IMR-90 (cell line): ENCODE measurements around the gene OSER1. TPM values are rescaled to one million over a fixed set of nuclear protein-coding genes. Genes with fewer than 3 reads are reported as not detected.

Source experiments
- ATAC-seq: fragments of 200-7000 bp; cut with Tn5 transposase; 2 replicates; pipeline ENCODE4 v1.9.1; 2020; ENCODE audit warnings: low read depth, mild to moderate bottlenecking, moderate library complexity
- BruUV-seq: library from RNA; stranded (reverse); fragments of 400-500 nt; replicated peaks from 2 replicates; lab custom pipeline; 2021; lab: Mats Ljungman, UMichigan
- CTCF ChIA-PET: fragments of 300-600 bp; formaldehyde crosslinking; extraction: SDS; loops from one replicate; lab custom pipeline; 2021; ENCODE audit warnings: antibody characterized with exemption; lab: Yijun Ruan, JAX
- POLR2A ChIA-PET: fragments of 300-600 bp; sonication (Branson Sonifier 250); formaldehyde crosslinking; loops from one replicate; lab custom pipeline; 2022; ENCODE audit warnings: antibody characterized with exemption; ENCODE audit not compliant: unreplicated experiment; lab: Charles Lee
- DNase-seq: peaks from one replicate; pipeline ENCODE4 v3.0.0; 2013
- H2AFZ ChIP-seq: replicated peaks from 2 replicates; pipeline ENCODE3; 2013; ENCODE audit warnings: low read length, mild to moderate bottlenecking; ENCODE audit not compliant: poor library complexity
- H2AK5ac ChIP-seq: 2 replicates; pipeline ENCODE4 v1.6.1; 2013; ENCODE audit warnings: low read depth, low read length, inconsistent platforms
- H2AK9ac ChIP-seq: replicated peaks from 2 replicates; pipeline ENCODE3; 2013; ENCODE audit warnings: mild to moderate bottlenecking, low read depth, low read length, moderate library complexity; ENCODE audit not compliant: poor library complexity
- H2BK120ac ChIP-seq: 2 replicates; pipeline ENCODE4 v1.6.1; 2013; ENCODE audit warnings: low read depth, low read length, inconsistent platforms
- H2BK15ac ChIP-seq: 3 replicates; pipeline ENCODE4 v1.6.1; 2013; ENCODE audit warnings: low read depth, low read length, inconsistent platforms
- H2BK20ac ChIP-seq: 2 replicates; pipeline ENCODE4 v1.6.1; 2013; ENCODE audit warnings: low read depth, mild to moderate bottlenecking, inconsistent platforms, low read length, moderate library complexity
- H2BK5ac ChIP-seq: 2 replicates; pipeline ENCODE4 v1.6.1; 2013; ENCODE audit warnings: mild to moderate bottlenecking, low read depth, low read length, inconsistent platforms; ENCODE audit not compliant: poor library complexity, severe bottlenecking
- H3K14ac ChIP-seq: replicated peaks from 2 replicates; pipeline ENCODE4 v1.6.1; 2013; ENCODE audit warnings: low read depth, low read length, inconsistent platforms
- H3K18ac ChIP-seq: 2 replicates; pipeline ENCODE4 v1.6.1; 2013; ENCODE audit warnings: low read depth, low read length, control low read depth
- H3K23ac ChIP-seq: 2 replicates; pipeline ENCODE4 v1.6.1; 2013; ENCODE audit warnings: low read depth, low read length, inconsistent platforms
- H3K27ac ChIP-seq: 2 replicates; pipeline ENCODE4 v1.5.1; 2013; ENCODE audit warnings: mild to moderate bottlenecking, control low read depth, low read length; ENCODE audit not compliant: insufficient read depth
- H3K27me3 ChIP-seq: 2 replicates; pipeline ENCODE4 v1.6.1; 2013; ENCODE audit warnings: low read length; ENCODE audit not compliant: control insufficient read depth, insufficient read depth
- H3K36me3 ChIP-seq: 2 replicates; pipeline ENCODE4 v1.6.1; 2013; ENCODE audit warnings: low read length, mixed read lengths; ENCODE audit not compliant: control insufficient read depth, insufficient read depth
- H3K4ac ChIP-seq: 2 replicates; pipeline ENCODE4 v1.6.1; 2013; ENCODE audit warnings: low read depth, low read length, inconsistent platforms
- H3K4me1 ChIP-seq: 2 replicates; pipeline ENCODE4 v1.6.1; 2013; ENCODE audit warnings: low read length, mixed read lengths; ENCODE audit not compliant: control insufficient read depth, insufficient read depth
- H3K4me2 ChIP-seq: 2 replicates; pipeline ENCODE4 v1.6.1; 2013; ENCODE audit warnings: low read depth, mild to moderate bottlenecking, control low read depth, low read length, moderate library complexity
- H3K4me3 ChIP-seq: 2 replicates; pipeline ENCODE4 v1.5.1; 2013; ENCODE audit warnings: low read depth, mild to moderate bottlenecking, control low read depth, low read length, moderate library complexity; ENCODE audit not compliant: insufficient read depth
- H3K56ac ChIP-seq: 2 replicates; pipeline ENCODE4 v1.6.1; 2013; ENCODE audit warnings: low read length, inconsistent platforms; ENCODE audit not compliant: insufficient read depth; ENCODE audit errors: extremely low read depth
- H3K79me1 ChIP-seq, 2 experiments: 2 replicates each; pipeline ENCODE4 v1.6.1; 2013; ENCODE audit warnings: low read length in 2 of 2, inconsistent platforms in 1 of 2, low read depth in 1 of 2
- H3K9ac ChIP-seq: 2 replicates; pipeline ENCODE4 v1.6.1; 2013; ENCODE audit warnings: low read depth, low read length, control low read depth
- H3K9me1 ChIP-seq: 2 replicates; pipeline ENCODE4 v1.6.1; 2013; ENCODE audit warnings: low read length, inconsistent platforms; ENCODE audit not compliant: insufficient read depth
- H3K9me3 ChIP-seq: 2 replicates; pipeline ENCODE4 v1.6.1; 2013; ENCODE audit warnings: low read length; ENCODE audit not compliant: control insufficient read depth, insufficient read depth
- H4K20me1 ChIP-seq: 2 replicates; pipeline ENCODE4 v1.6.1; 2013; ENCODE audit warnings: low read length, inconsistent platforms; ENCODE audit not compliant: insufficient read depth
- H4K5ac ChIP-seq: 2 replicates; pipeline ENCODE4 v1.6.1; 2013; ENCODE audit warnings: mild to moderate bottlenecking, low read depth, low read length, control low read depth
- H4K8ac ChIP-seq, 2 experiments: 2 replicates each; pipeline ENCODE4 v1.6.1; 2013; ENCODE audit warnings: low read depth in 2 of 2, low read length in 2 of 2, control low read depth in 1 of 2, inconsistent platforms in 1 of 2
- H4K91ac ChIP-seq: 2 replicates; pipeline ENCODE4 v1.6.1; 2013; ENCODE audit warnings: low read depth, low read length, inconsistent platforms; ENCODE audit not compliant: insufficient read depth
- ELK1 ChIP-seq: fragments of 150-350 bp; IDR thresholded peaks from 2 replicates; pipeline ENCODE4 v1.6.1; 2016; ENCODE audit warnings: low read depth, mild to moderate bottlenecking, low read length, moderate library complexity, borderline replicate concordance
- FOS ChIP-seq: fragments of 150-350 bp; IDR thresholded peaks from 2 replicates; pipeline ENCODE4 v1.6.1; 2016; ENCODE audit warnings: low read depth, low read length
- MAFK ChIP-seq: IDR thresholded peaks from 2 replicates; pipeline ENCODE4 v1.6.1; 2012; ENCODE audit warnings: low read depth, low read length, improper control_type of control experiment
- MAZ ChIP-seq: IDR thresholded peaks from 2 replicates; pipeline ENCODE4 v1.6.1; 2012; ENCODE audit warnings: low read depth, mild to moderate bottlenecking, low read length, improper control_type of control experiment, moderate library complexity, borderline replicate concordance
- MXI1 ChIP-seq: IDR thresholded peaks from 2 replicates; pipeline ENCODE4 v1.6.1; 2012; ENCODE audit warnings: low read depth, mild to moderate bottlenecking, low read length, moderate library complexity, borderline replicate concordance
- NFE2L2 ChIP-seq: fragments of 150-350 bp; IDR thresholded peaks from 2 replicates; pipeline ENCODE4 v1.6.1; 2016; ENCODE audit warnings: low read depth, mild to moderate bottlenecking, low read length
- RCOR1 ChIP-seq: IDR thresholded peaks from 2 replicates; pipeline ENCODE4 v1.6.1; 2012; ENCODE audit warnings: mild to moderate bottlenecking, low read length, improper control_type of control experiment; ENCODE audit not compliant: insufficient replicate concordance
- WGBS, 2 experiments: methylation state at CpG; one replicate each; pipeline versions ENCODE4 v1.1.5 to v1.1.7; 2013; ENCODE audit warnings: missing lambda C conversion rate in 2 of 2; ENCODE audit not compliant: insufficient read length in 1 of 2; ENCODE audit errors: extremely low coverage in 2 of 2; 5-methylcytosine and 5-hydroxymethylcytosine counted together
- dilution Hi-C: fragments of 300-500 bp; cut with HindIII; formaldehyde crosslinking; loops from one replicate; pipeline ENCODE4 v1.14.3; 2018; ENCODE audit warnings: low sequenced_read_pairs; ENCODE audit not compliant: unreplicated experiment
- in situ Hi-C: fragments of 300-500 bp; cut with MboI; formaldehyde crosslinking; loops from 3 replicates; pipeline ENCODE4 v1.14.3; 2019; ENCODE audit warnings: low sequenced_read_pairs, inconsistent platforms, mixed read lengths
- intact Hi-C: fragments of 100-400 bp; cut with micrococcal nuclease; formaldehyde crosslinking; loops from 2 replicates; pipeline ENCODE4 v1.10.0; 2022
- polyA plus RNA-seq, 3 experiments: library from polyadenylated mRNA; depleted of rRNA; stranded (reverse); fragments of >200 nt; gene quantifications; 2 replicates each; pipeline ENCODE4 v1.2.3, GENCODE V29; 2012; ENCODE audit warnings: low replicate concordance in 1 of 3
- total RNA-seq: library from RNA; depleted of rRNA; stranded (reverse); fragments of >200 nt; gene quantifications from 2 replicates; pipeline ENCODE4 v1.2.3, GENCODE V29; 2012

The OSER1 gene
- total and polyA plus RNA-seq, 2 of the 4 experiments (the other 2 are of a cell fraction), result 32.6 to 70.6 TPM

GRCh38 chr20:44170816-44171410 lies 39.7 kb downstream of the OSER1 start (continued):
- TF ChIP-seq MAZ, result no peak

DNA sequence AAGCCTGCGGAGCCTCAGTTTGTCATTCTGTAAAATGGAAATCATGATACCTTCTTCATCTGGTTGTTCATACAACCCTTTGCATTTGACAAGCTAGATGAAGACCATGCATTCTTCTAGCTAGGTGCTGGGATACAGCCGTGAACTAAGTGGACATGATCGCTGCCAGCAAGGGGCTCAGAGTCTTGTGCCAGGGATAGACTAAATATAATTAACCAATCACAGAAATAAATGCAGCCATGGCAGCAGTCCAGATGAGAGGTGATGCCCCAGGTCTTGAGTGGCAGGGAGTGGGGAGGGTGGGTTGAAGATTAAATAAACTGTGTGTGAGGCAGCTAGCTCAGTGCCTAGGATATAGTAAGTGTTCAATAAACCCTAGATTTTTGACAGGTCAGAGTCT lies 42.8 kb downstream of the OSER1 start:
- no TSS peak for BruUV-seq
- Histone ChIP-seq H2AFZ (no peak overlapping the region), H2BK20ac (no peak overlapping the region), H3K4me3 (no peak overlapping the region), H3K27ac (no peak overlapping the region), H3K4me2 (no peak overlapping the region), H2BK120ac (no peak overlapping the region), H3K9me3 (no peaks in the 10 kb centered on the region), H3K23ac (no peak overlapping the region), H2AK9ac (no peak overlapping the region), H4K20me1 (no peaks in the 10 kb centered on the region), H3K79me1 (peaks cover 0 to 8% of the 10 kb centered on the region in 2 experiments; a peak in 2 of 4 replicates), H2BK15ac (no peak overlapping the region), H4K91ac (no peak overlapping the region), H3K56ac (no peak overlapping the region), H3K36me3 (no peaks in the 10 kb centered on the region), H3K27me3 (no peaks in the 10 kb centered on the region; the same call in 1 of the 2 replicates), H3K9me1 (peaks cover 20% of the 10 kb centered on the region), H3K18ac (no peak overlapping the region), H3K9ac (no peak overlapping the region), H3K14ac (no peak overlapping the region), H2BK5ac (no peak overlapping the region), H2AK5ac (no peak overlapping the region), H4K5ac (no peak overlapping the region), H3K4me1 (peaks cover 10% of the 10 kb centered on the region), H4K8ac (no peak overlapping the region), H3K4ac (no peak overlapping the region)
- WGBS, 2 experiments, result no CpG with 5 or more reads among the region's 3 CpGs
- ATAC-seq, result no peak
- dilution Hi-C loops, result no loop called here
- intact Hi-C loops, result no loop called here
- ChIA-PET CTCF (no interaction called here), POLR2A (no interaction called here)
- DNase-seq, result no peak
- TF ChIP-seq FOS, result no peak
- TF ChIP-seq NFE2L2, result no peak
- TF ChIP-seq MXI1, result no peak
- TF ChIP-seq MAZ, result no peak
- TF ChIP-seq RCOR1, result no peak
- TF ChIP-seq ELK1, result no peak
- no peak for TF ChIP-seq MAFK
- in situ Hi-C loops, result no loop called here
